Measurements from ENCODE around the gene BLZF1. TPM values are rescaled to one million over a fixed set of nuclear protein-coding genes. Genes with fewer than 3 reads are reported as not detected.

Gene BLZF1
- total RNA-seq, 1 donor from 2014 or later = 15.7 TPM

DNA sequence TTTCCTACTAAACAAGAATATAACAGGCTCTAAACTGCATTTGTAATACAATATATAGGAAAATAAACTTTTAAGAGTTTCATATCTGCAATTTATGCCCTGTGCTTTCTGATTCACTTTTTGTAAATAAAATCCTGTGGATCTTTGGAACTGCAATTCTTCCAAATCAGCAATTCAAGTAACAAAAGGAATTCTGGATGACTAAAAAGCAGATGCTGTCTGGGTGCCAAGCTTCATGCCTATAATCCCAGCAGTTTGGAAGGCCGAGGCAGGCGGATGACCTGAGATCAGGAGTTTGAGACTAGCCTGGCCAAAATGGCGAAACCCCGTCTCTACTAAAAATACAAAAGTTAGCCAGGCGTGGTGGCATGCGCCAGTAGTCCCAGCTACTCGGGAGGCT, 6.7 kb upstream of the BLZF1 start:
- Mint-ChIP-seq H3K4me3 (ENCODE audit: unreplicated experiment) (no peak overlapping the region), H3K27me3 (ENCODE audit: unreplicated experiment) (no peaks in the 10 kb centered on the region), H3K9me3 (ENCODE audit: unreplicated experiment) (no peaks in the 10 kb centered on the region), H3K4me1 (ENCODE audit: low read depth, unreplicated experiment) (peaks cover 5% of the 10 kb centered on the region), H3K36me3 (ENCODE audit: unreplicated experiment) (peaks cover 7% of the 10 kb centered on the region), H3K27ac (ENCODE audit: unreplicated experiment) (no peak overlapping the region)
- TF ChIP-seq, protein P1, sequence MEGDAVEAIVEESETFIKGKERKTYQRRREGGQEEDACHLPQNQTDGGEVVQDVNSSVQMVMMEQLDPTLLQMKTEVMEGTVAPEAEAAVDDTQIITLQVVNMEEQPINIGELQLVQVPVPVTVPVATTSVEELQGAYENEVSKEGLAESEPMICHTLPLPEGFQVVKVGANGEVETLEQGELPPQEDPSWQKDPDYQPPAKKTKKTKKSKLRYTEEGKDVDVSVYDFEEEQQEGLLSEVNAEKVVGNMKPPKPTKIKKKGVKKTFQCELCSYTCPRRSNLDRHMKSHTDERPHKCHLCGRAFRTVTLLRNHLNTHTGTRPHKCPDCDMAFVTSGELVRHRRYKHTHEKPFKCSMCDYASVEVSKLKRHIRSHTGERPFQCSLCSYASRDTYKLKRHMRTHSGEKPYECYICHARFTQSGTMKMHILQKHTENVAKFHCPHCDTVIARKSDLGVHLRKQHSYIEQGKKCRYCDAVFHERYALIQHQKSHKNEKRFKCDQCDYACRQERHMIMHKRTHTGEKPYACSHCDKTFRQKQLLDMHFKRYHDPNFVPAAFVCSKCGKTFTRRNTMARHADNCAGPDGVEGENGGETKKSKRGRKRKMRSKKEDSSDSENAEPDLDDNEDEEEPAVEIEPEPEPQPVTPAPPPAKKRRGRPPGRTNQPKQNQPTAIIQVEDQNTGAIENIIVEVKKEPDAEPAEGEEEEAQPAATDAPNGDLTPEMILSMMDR (IDR thresholded peaks at IDR 0.05; ENCODE audit: partially characterized antibody, unreplicated experiment) = no peak
- no peak for DNase-seq

DNA sequence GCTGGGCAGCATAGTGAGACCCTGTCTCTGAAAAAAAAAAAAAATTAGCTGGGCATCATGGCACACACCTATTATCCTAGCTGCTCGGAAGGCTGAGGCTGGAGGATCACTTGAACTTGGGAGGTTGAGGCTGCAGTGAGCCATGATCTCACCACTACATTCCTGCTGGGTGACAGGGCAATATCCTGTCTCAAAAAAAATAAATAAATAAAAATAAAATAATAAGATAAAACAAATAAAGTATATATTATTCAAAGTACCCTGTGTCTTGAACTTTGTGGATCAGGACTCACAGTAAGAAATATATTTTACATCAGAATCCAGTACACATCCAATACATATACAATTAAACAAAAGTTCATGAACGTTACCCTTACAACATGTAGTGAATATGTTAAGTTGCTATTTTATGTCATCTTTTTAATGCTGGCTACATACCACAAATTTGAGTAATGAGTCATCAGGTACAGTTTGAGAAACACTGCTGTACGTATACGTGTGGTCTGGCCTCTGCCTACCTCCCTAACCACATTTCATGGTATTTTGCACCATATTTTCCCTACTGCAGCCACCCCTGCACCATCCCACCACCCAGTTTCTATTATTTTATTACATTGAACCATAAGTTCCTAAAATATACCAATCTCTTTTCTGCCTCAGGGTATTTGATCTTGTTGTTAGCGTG, 4.8 kb upstream of the BLZF1 start:
- peaks cover 5% of the 10 kb centered on the region for H3K4me1 Mint-ChIP-seq (ENCODE audit: low read depth, unreplicated experiment)
- H3K9me3 Mint-ChIP-seq (ENCODE audit: unreplicated experiment) = no peaks in the 10 kb centered on the region
- no peak for DNase-seq
- no peak overlapping the region for H3K27ac Mint-ChIP-seq (ENCODE audit: unreplicated experiment)
- no peaks in the 10 kb centered on the region for H3K27me3 Mint-ChIP-seq (ENCODE audit: unreplicated experiment)
- H3K36me3 Mint-ChIP-seq (ENCODE audit: unreplicated experiment) = peaks cover 7% of the 10 kb centered on the region
- TF ChIP-seq, protein P1 (IDR thresholded peaks at IDR 0.05; ENCODE audit: partially characterized antibody, unreplicated experiment) = no peak
- no peak overlapping the region for H3K4me3 Mint-ChIP-seq (ENCODE audit: unreplicated experiment)

DNA sequence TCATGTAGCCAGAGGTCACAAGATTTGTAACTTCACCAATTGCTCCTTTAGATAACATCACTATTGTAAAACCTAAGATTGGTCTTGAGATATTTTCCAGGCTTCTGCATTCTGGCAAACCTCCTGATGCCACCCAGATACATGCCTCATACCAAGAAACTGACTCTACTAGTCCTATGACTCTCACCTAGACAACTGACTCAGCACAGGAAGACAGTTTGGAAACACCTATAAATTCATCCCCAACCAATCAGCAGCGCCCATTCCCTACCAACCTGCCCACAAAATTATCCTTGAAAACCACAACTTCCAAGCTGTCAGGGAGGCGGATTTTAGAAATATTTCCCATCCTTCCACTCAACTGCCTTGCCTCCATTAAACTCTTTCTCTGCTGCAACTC, 3.0 kb upstream of the BLZF1 start:
- Mint-ChIP-seq H3K36me3 (ENCODE audit: unreplicated experiment) (peaks cover 7% of the 10 kb centered on the region), H3K9me3 (ENCODE audit: unreplicated experiment) (no peaks in the 10 kb centered on the region), H3K4me3 (ENCODE audit: unreplicated experiment) (no peak overlapping the region), H3K27ac (ENCODE audit: unreplicated experiment) (no peak overlapping the region), H3K27me3 (ENCODE audit: unreplicated experiment) (no peaks in the 10 kb centered on the region), H3K4me1 (ENCODE audit: low read depth, unreplicated experiment) (peaks cover 5% of the 10 kb centered on the region)
- DNase-seq = no peak
- TF ChIP-seq, protein P1 (IDR thresholded peaks at IDR 0.05; ENCODE audit: partially characterized antibody, unreplicated experiment) = no peak

DNA sequence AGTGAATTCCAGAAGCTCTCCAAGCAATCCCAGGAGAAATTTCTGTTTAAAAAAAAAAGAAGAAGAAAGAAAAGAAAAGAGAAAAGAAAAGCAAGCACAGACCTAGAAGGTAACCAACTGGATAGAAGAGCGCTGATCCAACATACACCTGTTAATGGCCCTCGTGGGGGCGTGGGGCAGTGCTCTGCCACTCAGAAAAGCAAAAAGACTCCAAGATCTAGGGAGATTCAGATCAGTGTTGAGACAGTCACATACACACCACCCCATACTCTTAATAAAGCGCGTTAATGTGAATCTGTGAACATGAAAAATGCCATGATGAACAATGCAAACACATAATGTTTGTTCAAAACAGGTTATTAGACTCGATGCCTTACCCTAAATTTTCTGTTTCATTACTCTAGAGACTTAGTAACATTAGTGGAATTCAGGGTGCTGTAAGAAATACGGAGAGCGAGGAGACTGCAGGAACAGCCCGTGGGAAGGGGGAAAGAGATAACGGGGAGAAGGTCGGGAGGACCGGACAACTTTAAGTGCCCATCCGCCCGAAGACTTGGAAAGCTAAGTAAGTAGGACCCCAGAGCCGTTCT, 804 bp upstream of the BLZF1 start:
- Mint-ChIP-seq H3K27ac (ENCODE audit: unreplicated experiment) (no peak overlapping the region), H3K36me3 (ENCODE audit: unreplicated experiment) (peaks cover 7% of the 10 kb centered on the region), H3K9me3 (ENCODE audit: unreplicated experiment) (no peaks in the 10 kb centered on the region), H3K27me3 (ENCODE audit: unreplicated experiment) (no peaks in the 10 kb centered on the region), H3K4me1 (ENCODE audit: low read depth, unreplicated experiment) (peaks cover 2% of the 10 kb centered on the region), H3K4me3 (ENCODE audit: unreplicated experiment) (no peak overlapping the region)
- DNase-seq = no peak
- TF ChIP-seq, protein P1 (IDR thresholded peaks at IDR 0.05; ENCODE audit: partially characterized antibody, unreplicated experiment) = no peak

DNA sequence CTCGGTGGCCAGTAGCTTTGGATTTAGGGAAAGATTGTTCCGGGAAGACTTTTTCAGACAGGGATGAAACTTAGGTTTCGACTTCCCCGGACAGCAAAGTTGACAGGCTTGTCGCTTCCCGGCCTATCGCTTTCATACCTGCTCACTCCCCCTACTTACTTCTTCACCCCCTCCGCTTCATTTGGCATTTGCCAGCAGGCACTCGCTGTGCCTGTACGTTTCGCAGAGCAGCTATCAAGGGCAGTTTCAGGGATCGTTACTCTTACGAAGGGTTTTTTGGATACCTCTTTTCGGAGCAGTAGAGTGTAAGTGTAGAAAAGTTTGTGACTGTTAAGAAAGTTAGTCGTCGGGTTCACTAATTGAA, 393 bp downstream of the BLZF1 start:
- DNase-seq = no peak
- no peaks in the 10 kb centered on the region for H3K9me3 Mint-ChIP-seq (ENCODE audit: unreplicated experiment)
- no peaks in the 10 kb centered on the region for H3K27me3 Mint-ChIP-seq (ENCODE audit: unreplicated experiment)
- H3K36me3 Mint-ChIP-seq (ENCODE audit: unreplicated experiment) = peaks cover 7% of the 10 kb centered on the region
- H3K4me3 Mint-ChIP-seq (ENCODE audit: unreplicated experiment) = no peak overlapping the region
- H3K4me1 Mint-ChIP-seq (ENCODE audit: low read depth, unreplicated experiment) = no peaks in the 10 kb centered on the region
- TF ChIP-seq, protein P1 (IDR thresholded peaks at IDR 0.05; ENCODE audit: partially characterized antibody, unreplicated experiment) = no peak
- H3K27ac Mint-ChIP-seq (ENCODE audit: unreplicated experiment) = no peak overlapping the region
